GM12878 (cell line): ENCODE data around the gene PATJ. TPM values are rescaled to one million over a fixed set of nuclear protein-coding genes. Genes with fewer than 3 reads are reported as not detected.

Experiments used
- ATAC-seq: fragments of 200-7000 bp; cut with Tn5 transposase; 3 replicates; pipeline ENCODE4 v1.9.1; 2020; ENCODE audit warnings: mild to moderate bottlenecking, moderate library complexity
- BruUV-seq: library from RNA; stranded (reverse); fragments of 400-500 nt; replicated peaks from 2 replicates; lab custom pipeline; 2021; lab: Mats Ljungman, UMichigan
- CTCF ChIA-PET: fragments of 300-600 bp; sonication (Branson Sonifier 250); formaldehyde crosslinking; extraction: SDS; loops from one replicate; lab custom pipeline; 2021; ENCODE audit warnings: inconsistent platforms; lab: Yijun Ruan, JAX
- POLR2A ChIA-PET: fragments of 350-600 bp; formaldehyde crosslinking; extraction: SDS; loops from one replicate; lab custom pipeline; 2021; ENCODE audit warnings: inconsistent platforms; lab: Charles Lee
- RAD21 ChIA-PET: fragments of 300-600 bp; sonication (Branson Sonifier 250); formaldehyde crosslinking; loops from one replicate; lab custom pipeline; 2023; ENCODE audit warnings: antibody characterized with exemption; ENCODE audit not compliant: unreplicated experiment; lab: Charles Lee
- SMC1A ChIA-PET: fragments of 300-600 bp; sonication (Branson Sonifier 250); formaldehyde crosslinking; loops from one replicate; lab custom pipeline; 2023; ENCODE audit not compliant: unreplicated experiment, uncharacterized antibody; lab: Charles Lee
- DNase-seq: peaks from one replicate; pipeline ENCODE4 v3.0.0-alpha.2; 2011; ENCODE audit warnings: low read depth, low spot score
- FAIRE-seq: peaks from 3 replicates; lab custom pipeline; 2011; peaks lifted over from hg19 to GRCh38; lab: Jason Lieb, UNC
- H2AFZ ChIP-seq: 2 replicates; pipeline ENCODE4 v1.6.0; 2011; ENCODE audit warnings: low read depth, low read length, control low read depth; ENCODE audit not compliant: control insufficient read depth
- H3K27ac ChIP-seq: 2 replicates; pipeline ENCODE4 v1.5.1; 2011; ENCODE audit warnings: control low read depth; ENCODE audit not compliant: control insufficient read depth, insufficient read depth
- H3K27me3 ChIP-seq, 2 experiments: replicated peaks in 1 of 2; 2 replicates each; pipeline versions ENCODE4 v1.6.0 to v1.6.1; 2011; ENCODE audit warnings: low read length in 1 of 2; ENCODE audit not compliant: control insufficient read depth in 2 of 2, insufficient read depth in 2 of 2
- H3K36me3 ChIP-seq, 2 experiments: 2 replicates each; pipeline ENCODE4 v1.5.1; 2011; ENCODE audit warnings: low read length in 1 of 2; ENCODE audit not compliant: control insufficient read depth in 2 of 2, insufficient read depth in 2 of 2
- H3K4me1 ChIP-seq: 2 replicates; pipeline ENCODE4 v1.6.1; 2011; ENCODE audit warnings: mild to moderate bottlenecking, low read length, moderate library complexity, mixed read lengths; ENCODE audit not compliant: control insufficient read depth, insufficient read depth
- H3K4me2 ChIP-seq: 2 replicates; pipeline ENCODE4 v1.6.0; 2011; ENCODE audit warnings: control low read depth; ENCODE audit not compliant: control insufficient read depth, insufficient read depth
- H3K4me3 ChIP-seq: fragments of 200-600 bp; sonication (generic); 2 replicates; pipeline ENCODE4 v1.5.1; 2016
- H3K79me2 ChIP-seq: 2 replicates; pipeline ENCODE4 v1.6.0; 2011; ENCODE audit warnings: low read length; ENCODE audit not compliant: control insufficient read depth, insufficient read depth
- H3K9ac ChIP-seq: 2 replicates; pipeline ENCODE4 v1.8.0; 2011; ENCODE audit warnings: low read length, control low read depth, mixed read lengths; ENCODE audit not compliant: control insufficient read depth, insufficient read depth
- H3K9me3 ChIP-seq: replicated peaks from 3 replicates; pipeline ENCODE4 v1.5.1; 2011; ENCODE audit warnings: mild to moderate bottlenecking, low read length; ENCODE audit not compliant: control insufficient read depth, insufficient read depth
- H4K20me1 ChIP-seq: 2 replicates; pipeline ENCODE4 v1.6.0; 2011; ENCODE audit not compliant: control insufficient read depth, insufficient read depth
- CHD4 ChIP-seq: fragments of 200-600 bp; sonication (generic); IDR thresholded peaks from 2 replicates; pipeline ENCODE4 v1.6.1; 2016; ENCODE audit warnings: mild to moderate bottlenecking
- ESRRA ChIP-seq: IDR thresholded peaks from 2 replicates; pipeline ENCODE4 v1.6.1; 2012; ENCODE audit warnings: mild to moderate bottlenecking, low read length, improper control_type of control experiment
- ETV6 ChIP-seq, 2 experiments: fragments of 450-650 bp in 1 of 2; IDR thresholded peaks in 1 of 2; conservative IDR thresholded peaks in 1 of 2; 2 replicates each; pipeline ENCODE4 v1.6.1; 2014; ENCODE audit warnings: antibody characterized with exemption in 1 of 2, borderline replicate concordance in 1 of 2, low read depth in 1 of 2, mild to moderate bottlenecking in 1 of 2, moderate library complexity in 1 of 2
- EZH2 ChIP-seq: IDR thresholded peaks from 2 replicates; pipeline ENCODE4 v1.6.1; 2012; ENCODE audit warnings: low read depth, mild to moderate bottlenecking, control low read depth, inconsistent platforms, low read length, borderline replicate concordance; ENCODE audit not compliant: control insufficient read depth
- IRF5 ChIP-seq: fragments of 450-650 bp; IDR thresholded peaks from 2 replicates; pipeline ENCODE4 v1.6.1; 2017; ENCODE audit warnings: borderline replicate concordance
- NFIC ChIP-seq: IDR thresholded peaks from 2 replicates; pipeline ENCODE4 v1.6.1; 2012; ENCODE audit warnings: low read depth, mild to moderate bottlenecking, inconsistent platforms, low read length, moderate library complexity
- NR2C2 ChIP-seq: IDR thresholded peaks from 2 replicates; pipeline ENCODE4 v1.6.1; 2011; ENCODE audit warnings: borderline replicate concordance, low read depth; ENCODE audit not compliant: control insufficient read depth, insufficient read length
- SKIL ChIP-seq: fragments of 450-650 bp; IDR thresholded peaks from 2 replicates; pipeline ENCODE4 v1.6.1; 2017; ENCODE audit warnings: mild to moderate bottlenecking, low read depth, inconsistent platforms; ENCODE audit not compliant: poor library complexity, severe bottlenecking
- SMARCA5 ChIP-seq: fragments of 450-650 bp; IDR thresholded peaks from 2 replicates; pipeline ENCODE4 v1.6.1; 2017; ENCODE audit warnings: mild to moderate bottlenecking
- SP1 ChIP-seq: IDR thresholded peaks from one replicate; pipeline ENCODE4 v1.6.1; 2011; ENCODE audit warnings: low read depth, low read length
- YBX1 ChIP-seq: fragments of 450-650 bp; IDR thresholded peaks from 2 replicates; pipeline ENCODE4 v1.6.1; 2016; ENCODE audit warnings: antibody characterized with exemption
- YY1 ChIP-seq: IDR thresholded peaks from 2 replicates; pipeline ENCODE4 v1.6.1; 2011; ENCODE audit warnings: low read depth, mild to moderate bottlenecking, low read length
- ZBED1 ChIP-seq: IDR thresholded peaks from 2 replicates; pipeline ENCODE4 v1.6.1; 2016; ENCODE audit warnings: borderline replicate concordance
- ZBTB33 ChIP-seq: fragments of 450-650 bp; IDR thresholded peaks from 2 replicates; pipeline ENCODE4 v1.6.1; 2017; ENCODE audit warnings: mild to moderate bottlenecking
- ZNF24 ChIP-seq: fragments of 450-650 bp; IDR thresholded peaks from 2 replicates; pipeline ENCODE4 v1.6.1; 2017; ENCODE audit warnings: antibody characterized with exemption, mild to moderate bottlenecking
- WGBS: methylation state at CpG from one replicate; pipeline ENCODE4 v1.1.6; 2016; ENCODE audit warnings: low lambda C conversion rate; ENCODE audit not compliant: insufficient replicate concordance, insufficient coverage; ENCODE audit errors: missing lambda C conversion rate; 5-methylcytosine and 5-hydroxymethylcytosine counted together
- in situ Hi-C: fragments of 300-500 bp; cut with MboI; formaldehyde crosslinking; loops from 9 replicates; pipeline ENCODE4 v1.14.3; 2018; ENCODE audit warnings: mixed read lengths
- intact Hi-C: fragments of 100-400 bp; cut with micrococcal nuclease; formaldehyde crosslinking; loops from one replicate; pipeline ENCODE4 v1.14.2; 2022; ENCODE audit not compliant: unreplicated experiment
- polyA plus RNA-seq, 11 experiments: library from polyadenylated mRNA; depleted of rRNA in 4 of 11; unstranded in 6 of 11; stranded (reverse) in 5 of 11; fragments of >200 nt; fragmentation: Nextera tagmentation in 4 of 11; fragmentation: Illumina TruSeq in 1 of 11; extraction: Ambion mirVana in 4 of 11; extraction: Trizol in 1 of 11; gene quantifications; 1 replicate in 1 of 11; 2 replicates in 10 of 11; pipeline versions ENCODE4 v1.2.1 to v1.2.3, GENCODE V29; 2011 to 2016; ENCODE audit warnings: inconsistent platforms in 2 of 11, missing spikeins in 2 of 11, low read depth in 1 of 11
- total RNA-seq, 4 experiments: library from RNA; depleted of rRNA in 3 of 4; stranded (reverse); fragments of >200 nt in 3 of 4; fragmentation: Illumina TruSeq in 1 of 4; extraction: Trizol in 1 of 4; gene quantifications; 2 replicates each; pipeline versions ENCODE4 v1.2.1 to v1.2.3, GENCODE V29; 2013 to 2021

The PATJ gene
- total and polyA plus RNA-seq, 10 of the 15 experiments (the other 5 are each of a cell fraction or from before 2014, with no cell fraction given) = 2.8 to 13.9 (median 6.9) TPM

GRCh38 chr1:61961009-61961408 is 218.7 kb downstream of the PATJ start:
- in situ Hi-C loops = no loop called here
- ATAC-seq (no peak), DNase-seq (no peak), FAIRE-seq (no peak)
- Histone ChIP-seq H3K9ac (no peak overlapping the region), H3K27ac (no peak overlapping the region), H3K9me3 (no peaks in the 10 kb centered on the region), H2AFZ (no peak overlapping the region), H3K4me1 (no peaks in the 10 kb centered on the region), H4K20me1 (no peaks in the 10 kb centered on the region), H3K27me3 (no peaks in the 10 kb centered on the region), H3K36me3 (no peaks in the 10 kb centered on the region), H3K79me2 (no peaks in the 10 kb centered on the region), H3K4me3 (no peak overlapping the region), H3K4me2 (no peak overlapping the region)
- no TSS peak for BruUV-seq
- ChIA-PET SMC1A (no interaction called here), POLR2A (no interaction called here), CTCF (no interaction called here), RAD21 (no interaction called here)
- 81% methylated on average over 3 of the region's 3 CpGs for WGBS
- TF ChIP-seq SKIL (no peak), IRF5 (no peak), YY1 (no peak), SMARCA5 (no peak), YBX1 (no peak), ZBED1 (no peak), NR2C2 (no peak), SP1 (no peak), ESRRA (no peak), EZH2 (no peak), ZBTB33 (no peak), CHD4 (no peak), NFIC (no peak), ETV6 (conservative IDR thresholded peaks at IDR 0.05 in 1 of 2, IDR thresholded peaks at IDR 0.05 in 1 of 2; ENCODE audit: borderline replicate concordance in 1 of 2, low read depth in 1 of 2) (no peak), ZNF24 (no peak)
- intact Hi-C loops = no loop called here
